Esophagus (tissue), 2 donors: ENCODE results near the gene CDCP1. TPM values are rescaled to one million over a fixed set of nuclear protein-coding genes. Genes with fewer than 3 reads are reported as not detected.

Source experiments
- H3K27ac ChIP-seq, 2 donors: one replicate each; pipeline ENCODE4 v1.5.1; 2013; ENCODE audit warnings: low read depth in 2 of 2, mild to moderate bottlenecking in 2 of 2, inconsistent platforms in 1 of 2, low read length in 1 of 2, moderate library complexity in 1 of 2
- H3K27me3 ChIP-seq, 2 donors: one replicate each; pipeline ENCODE4 v1.6.1; 2013; ENCODE audit warnings: low read length in 2 of 2, control low read depth in 1 of 2, mild to moderate bottlenecking in 1 of 2; ENCODE audit not compliant: insufficient read depth in 2 of 2, control insufficient read depth in 1 of 2
- H3K36me3 ChIP-seq, 2 donors: one replicate each; pipeline ENCODE4 v1.6.1; 2013; ENCODE audit warnings: low read length in 1 of 2; ENCODE audit not compliant: control insufficient read depth in 2 of 2, insufficient read depth in 2 of 2
- H3K4me1 ChIP-seq, 2 donors: one replicate each; pipeline ENCODE4 v1.6.1; 2013; ENCODE audit warnings: low read length in 1 of 2; ENCODE audit not compliant: control insufficient read depth in 2 of 2, insufficient read depth in 2 of 2
- H3K4me3 ChIP-seq, 2 donors: one replicate each; pipeline ENCODE4 v1.5.1; 2013; ENCODE audit warnings: low read length in 2 of 2, mild to moderate bottlenecking in 2 of 2, low read depth in 1 of 2, moderate library complexity in 1 of 2
- H3K9me3 ChIP-seq, 2 donors: one replicate each; pipeline ENCODE4 v1.6.1; 2013; ENCODE audit warnings: mild to moderate bottlenecking in 2 of 2, low read depth in 1 of 2, low read length in 1 of 2, moderate library complexity in 1 of 2; ENCODE audit not compliant: control insufficient read depth in 2 of 2, insufficient read depth in 1 of 2
- WGBS, 2 donors: extraction: QIAGEN DNeasy Blood & Tissue Kit; methylation state at CpG; one replicate each; pipeline ENCODE4 v1.1.7; 2013; 5-methylcytosine and 5-hydroxymethylcytosine counted together
- polyA plus RNA-seq, 2 donors: library from polyadenylated mRNA; stranded (reverse); fragments of 200-250 nt; gene quantifications; one replicate each; pipeline ENCODE4 v1.2.3, GENCODE V29; 2013
- donor health status: healthy with polysubstance abuse.
- donor health status: Bipolar disorder and iron deficiency.

The CDCP1 gene
- polyA plus RNA-seq, 2 donors = 21.0 to 24.3 TPM

DNA sequence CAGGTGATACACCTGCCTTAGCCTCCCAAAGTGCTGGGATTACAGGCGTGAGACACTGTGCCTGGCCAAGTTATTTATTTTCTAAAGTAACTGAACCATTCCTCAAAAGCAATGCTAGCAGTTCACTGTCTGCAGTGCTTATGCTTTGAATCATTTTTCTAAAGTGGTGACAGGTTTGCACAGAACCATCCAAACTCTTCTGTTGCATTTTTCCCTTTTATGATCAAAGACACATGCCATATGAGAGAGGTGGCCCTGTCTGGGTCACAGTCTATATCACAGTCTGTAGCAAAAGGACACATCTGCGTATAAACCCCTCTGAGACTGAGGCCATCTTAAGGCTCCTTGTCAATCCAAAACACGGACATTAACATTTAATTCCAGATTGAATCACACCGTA, 17.2 kb downstream of the CDCP1 start:
- peaks cover 2 to 5% of the 10 kb centered on the region in 2 donors for H3K36me3 ChIP-seq
- H3K4me3 ChIP-seq = no peak overlapping the region
- peaks cover 0 to 2% of the 10 kb centered on the region in 2 donors for H3K9me3 ChIP-seq
- peaks cover 6 to 18% of the 10 kb centered on the region in 2 donors for H3K4me1 ChIP-seq
- WGBS, 2 donors = 82 to 88% methylated on average over 4 of the region's 4 CpGs
- H3K27me3 ChIP-seq = no peaks in the 10 kb centered on the region
- no peak overlapping the region for H3K27ac ChIP-seq

DNA sequence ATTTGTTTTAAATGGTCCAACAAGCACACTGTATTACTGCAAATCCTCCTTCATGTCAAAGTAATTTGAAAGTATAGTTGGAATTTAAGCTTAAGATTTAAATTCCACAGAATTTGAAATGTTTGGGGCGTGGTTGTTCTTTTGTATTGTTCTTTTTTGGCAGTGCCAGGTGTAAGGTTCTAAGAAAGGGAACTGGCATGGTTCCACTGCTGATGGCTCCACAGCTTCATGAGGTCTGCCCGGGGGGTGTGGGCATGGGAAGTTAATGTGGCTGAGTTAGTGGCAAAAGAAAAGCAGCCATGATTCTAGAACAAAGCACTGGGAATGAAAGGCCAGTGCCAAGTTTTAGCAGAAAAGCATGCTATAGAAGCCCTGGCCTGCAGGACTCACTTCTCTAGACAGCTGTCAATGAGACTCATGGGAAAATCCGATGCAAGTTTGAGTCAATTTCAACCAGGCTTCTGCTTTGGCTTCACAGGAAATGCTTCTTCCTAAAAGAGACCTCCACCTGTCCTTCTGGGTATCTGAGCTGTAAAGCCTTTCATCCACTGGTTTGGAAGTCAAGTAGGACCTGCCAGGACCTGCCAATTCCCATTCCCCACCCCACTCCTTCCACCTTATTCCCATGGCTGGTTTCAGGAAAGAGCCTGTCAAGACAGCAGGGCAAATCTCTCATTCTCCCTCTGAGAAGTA, 18.9 kb downstream of the CDCP1 start:
- Histone ChIP-seq H3K27me3 (no peaks in the 10 kb centered on the region), H3K9me3 (no peaks in the 10 kb centered on the region), H3K4me3 (no peak overlapping the region), H3K36me3 (peaks cover 0 to 2% of the 10 kb centered on the region in 2 donors), H3K4me1 (peaks cover 2 to 18% of the 10 kb centered on the region in 2 donors), H3K27ac (peak overlapping the region; percentile 71 to 86)
- WGBS, 2 donors = 47 to 60% methylated on average over 3 of the region's 3 CpGs

DNA sequence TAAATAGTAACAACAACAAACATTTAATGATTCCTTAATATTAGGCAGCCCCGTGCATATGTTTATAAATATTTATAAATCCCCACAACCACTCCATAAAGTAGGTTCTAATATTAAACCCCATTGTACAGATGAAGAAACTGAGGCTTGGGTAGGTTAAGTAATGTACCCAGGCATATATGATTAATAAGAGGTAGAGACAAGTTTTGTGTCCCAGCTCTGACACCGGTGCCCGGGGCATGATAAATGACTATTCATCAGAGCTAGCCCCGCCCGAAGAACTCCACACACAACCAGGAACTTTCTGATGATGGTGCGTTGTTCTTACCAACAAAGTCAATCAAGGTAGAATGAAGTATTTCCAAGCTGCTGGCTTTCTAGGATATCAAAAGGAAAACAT, 19.4 kb downstream of the CDCP1 start:
- H3K36me3 ChIP-seq = peaks cover 0 to 2% of the 10 kb centered on the region in 2 donors
- 53 to 64% methylated on average over 6 of the region's 6 CpGs for WGBS, 2 donors
- H3K4me1 ChIP-seq = peaks cover 2 to 18% of the 10 kb centered on the region in 2 donors

DNA sequence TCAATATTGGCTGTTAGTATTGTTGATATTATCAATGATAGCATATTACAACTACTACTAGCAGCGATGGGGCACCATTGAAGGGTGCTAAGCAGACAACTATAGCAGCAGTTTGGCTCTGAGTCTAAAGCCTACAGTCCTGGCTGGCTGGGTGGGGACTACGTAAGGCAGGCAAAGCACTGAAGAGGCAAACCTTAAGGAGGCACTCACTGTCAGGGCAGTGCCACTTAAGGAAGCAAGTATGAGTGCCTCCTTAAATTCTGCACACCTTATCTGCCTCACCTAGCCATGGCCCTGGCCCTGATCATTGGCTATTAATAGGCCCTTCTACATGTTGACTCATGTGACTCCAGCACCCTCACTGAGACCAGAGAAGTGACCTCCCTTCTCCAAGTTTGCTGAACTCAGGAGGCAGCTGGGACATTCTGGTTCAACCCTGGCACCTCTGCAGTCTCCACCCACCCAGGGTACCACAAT, 20.6 kb downstream of the CDCP1 start:
- H3K4me1 ChIP-seq = peaks cover 2 to 20% of the 10 kb centered on the region in 2 donors
- H3K4me3 ChIP-seq = no peak overlapping the region
- H3K27me3 ChIP-seq = no peaks in the 10 kb centered on the region
- H3K9me3 ChIP-seq = no peaks in the 10 kb centered on the region
- 49 to 53% methylated on average over 2 of the region's 2 CpGs for WGBS, 2 donors
- H3K27ac ChIP-seq = peak overlapping the region; percentile 83 to 95
- H3K36me3 ChIP-seq = peaks cover 0 to 2% of the 10 kb centered on the region in 2 donors

More for the DNA sequence above, 19.4 kb downstream of the CDCP1 start:
- H3K4me3 ChIP-seq = no peak overlapping the region
- H3K27ac ChIP-seq = peak overlapping the region in 1 of 2 donors; percentile 84
- H3K9me3 ChIP-seq = no peaks in the 10 kb centered on the region
- H3K27me3 ChIP-seq = no peaks in the 10 kb centered on the region

DNA sequence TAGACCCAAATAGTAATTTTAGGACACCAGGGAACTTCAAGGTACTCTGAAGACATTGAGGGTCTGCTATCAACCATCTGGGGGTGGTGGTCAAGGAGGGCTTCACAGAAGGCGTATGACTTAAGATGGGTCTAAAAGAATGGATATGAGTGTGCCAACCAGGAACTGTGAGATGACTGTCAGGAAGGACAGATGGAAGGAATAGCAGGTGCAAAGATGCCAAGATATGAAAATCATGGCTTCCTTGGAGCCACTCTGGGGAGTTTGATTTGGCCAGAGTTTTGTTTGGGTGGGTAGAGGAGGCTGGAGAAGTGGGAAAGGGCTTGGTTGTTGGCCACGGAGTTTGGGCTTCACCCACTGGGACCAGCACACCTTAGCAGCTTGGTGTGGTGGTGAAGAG, 21.2 kb downstream of the CDCP1 start:
- Histone ChIP-seq H3K27me3 (no peaks in the 10 kb centered on the region), H3K4me3 (no peak overlapping the region), H3K27ac (peak overlapping the region; percentile 83 to 95), H3K36me3 (no peaks in the 10 kb centered on the region), H3K4me1 (peaks cover 2 to 22% of the 10 kb centered on the region in 2 donors), H3K9me3 (no peaks in the 10 kb centered on the region)
- 38 to 50% methylated on average over 2 of the region's 2 CpGs for WGBS, 2 donors

DNA sequence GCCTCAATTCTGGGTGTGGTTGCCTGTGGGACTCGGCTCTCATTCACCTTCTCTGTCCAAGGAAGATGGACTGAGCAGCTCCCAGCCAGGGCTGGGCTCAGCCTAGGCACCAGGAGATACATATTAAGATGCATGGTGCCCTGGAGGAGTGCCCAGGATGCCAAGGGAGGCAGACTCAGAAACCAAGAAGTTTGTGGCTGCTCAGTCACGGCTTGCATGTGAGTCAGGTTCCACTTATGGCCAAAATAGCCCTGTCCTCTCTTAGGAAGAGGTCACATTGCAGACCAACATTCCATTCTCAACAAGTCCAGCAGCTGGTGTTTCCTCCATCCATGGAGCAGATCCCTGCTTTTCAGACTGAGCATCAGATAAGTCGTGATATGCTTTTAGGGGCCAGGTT, 21.8 kb downstream of the CDCP1 start:
- WGBS, 2 donors = 49 to 51% methylated on average over 3 of the region's 3 CpGs
- Histone ChIP-seq H3K27ac (peak overlapping the region; percentile 83 to 95), H3K36me3 (no peaks in the 10 kb centered on the region), H3K27me3 (no peaks in the 10 kb centered on the region), H3K4me1 (peaks cover 2 to 22% of the 10 kb centered on the region in 2 donors), H3K4me3 (no peak overlapping the region), H3K9me3 (no peaks in the 10 kb centered on the region)

DNA sequence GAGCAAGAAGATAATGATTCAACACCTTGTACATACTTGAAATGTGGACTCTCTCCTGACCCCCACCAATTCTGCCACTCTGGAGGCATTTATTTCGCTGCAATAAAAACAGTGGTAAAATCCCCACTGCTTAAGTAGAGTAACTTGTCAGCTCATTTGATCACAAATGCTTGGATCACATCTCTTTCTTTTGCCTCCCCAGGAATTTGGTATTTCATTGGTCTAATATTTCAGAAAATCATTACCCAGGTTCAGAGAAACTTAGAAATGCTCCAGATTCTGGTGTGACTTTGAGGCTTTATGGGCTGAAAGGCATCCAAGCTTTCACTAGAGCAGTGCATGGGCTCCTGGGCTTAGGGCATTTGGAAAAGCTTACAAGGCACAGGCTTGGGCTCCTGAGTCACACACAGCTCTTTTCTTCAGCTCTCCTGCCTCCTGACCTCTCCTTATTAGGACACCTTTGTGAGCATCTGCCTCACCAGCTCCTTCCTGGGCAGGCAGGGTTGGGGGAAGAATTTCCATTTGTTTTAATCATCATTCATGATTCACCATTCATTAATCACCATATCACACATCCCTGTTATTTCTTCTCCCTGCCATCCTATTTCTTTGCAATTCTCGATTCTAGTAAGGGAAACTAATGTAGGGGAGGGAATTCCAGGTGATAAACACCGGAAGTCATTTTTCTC, 22.5 kb downstream of the CDCP1 start:
- no peaks in the 10 kb centered on the region for H3K36me3 ChIP-seq
- no peak overlapping the region for H3K4me3 ChIP-seq
- peak overlapping the region; percentile 86 to 95 for H3K27ac ChIP-seq
- no peaks in the 10 kb centered on the region for H3K27me3 ChIP-seq
- H3K9me3 ChIP-seq = no peaks in the 10 kb centered on the region
- WGBS, 2 donors = 47 to 65% methylated on average over 3 of the region's 3 CpGs
- peaks cover 2 to 22% of the 10 kb centered on the region in 2 donors for H3K4me1 ChIP-seq

DNA sequence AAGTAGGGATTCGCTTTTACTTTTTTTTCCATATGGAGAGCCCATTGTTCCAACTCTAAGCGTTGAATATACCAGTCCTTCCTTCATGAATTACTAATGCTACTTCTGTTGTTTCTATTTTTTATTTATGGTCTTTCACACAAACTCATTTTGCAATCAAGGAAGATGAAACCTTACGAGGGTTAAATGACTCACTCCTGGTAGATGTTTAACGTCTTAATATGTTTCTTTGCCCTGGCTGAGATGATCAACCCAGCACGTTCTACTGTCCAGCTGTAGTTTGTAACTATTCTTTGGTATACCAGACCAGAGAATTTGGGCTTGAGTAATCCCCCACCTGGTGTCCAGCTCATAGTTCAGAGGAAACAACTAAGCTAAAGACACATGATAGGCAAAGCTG, 23.1 kb downstream of the CDCP1 start:
- Histone ChIP-seq H3K4me1 (peaks cover 2 to 20% of the 10 kb centered on the region in 2 donors), H3K27ac (peak overlapping the region; percentile 81 to 86), H3K4me3 (no peak overlapping the region), H3K36me3 (no peaks in the 10 kb centered on the region), H3K27me3 (no peaks in the 10 kb centered on the region), H3K9me3 (no peaks in the 10 kb centered on the region)
- WGBS, 2 donors = 42% methylated on average over 5 of the region's 5 CpGs

DNA sequence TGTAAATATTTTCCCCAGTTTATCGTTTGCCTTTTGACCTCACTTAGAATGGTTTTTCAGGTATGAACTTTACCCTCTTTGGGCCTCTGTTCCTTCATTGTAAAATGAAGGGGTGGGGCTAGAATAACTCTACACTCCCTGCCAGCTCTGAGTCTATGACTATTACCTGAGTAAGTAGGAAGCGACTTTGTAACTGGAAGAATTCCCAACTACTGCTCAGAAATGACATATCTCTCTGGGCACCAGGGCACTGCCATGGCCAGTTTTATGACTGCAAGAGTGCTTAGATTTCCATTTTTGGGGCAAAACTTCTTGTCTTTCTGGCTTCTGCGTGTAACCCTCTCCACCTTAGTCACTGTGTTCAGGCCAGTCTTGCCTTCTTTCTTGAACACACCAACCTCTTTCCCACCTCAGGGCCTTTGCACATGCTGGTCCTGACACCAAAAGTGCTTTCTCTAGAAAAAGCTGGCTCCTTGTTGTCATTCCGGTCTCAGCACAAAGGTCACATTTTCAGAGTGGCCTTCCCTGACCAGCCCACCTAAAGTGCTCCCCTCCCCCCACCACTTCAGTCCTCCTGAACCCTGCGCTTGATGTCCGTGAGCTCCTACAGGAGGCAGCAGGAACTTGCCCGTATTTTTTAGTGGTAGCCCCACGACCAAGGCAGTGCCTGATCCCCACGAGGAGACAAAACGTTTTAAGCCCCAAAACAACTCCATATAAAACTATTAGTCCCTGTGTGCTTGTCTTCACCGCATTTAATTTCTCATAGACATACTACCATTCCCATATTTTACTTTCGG, 25.6 kb downstream of the CDCP1 start:
- Histone ChIP-seq H3K27me3 (no peaks in the 10 kb centered on the region), H3K4me3 (no peak overlapping the region), H3K27ac (peak overlapping the region; percentile 86 to 95), H3K4me1 (peaks cover 0 to 12% of the 10 kb centered on the region in 2 donors), H3K36me3 (no peaks in the 10 kb centered on the region), H3K9me3 (no peaks in the 10 kb centered on the region)
- WGBS, 2 donors = 73 to 79% methylated on average over 12 of the region's 12 CpGs
